CD4-positive, alpha-beta T cell treated with Interleukin-15 for 4 hours (primary cell): ENCODE results near the gene ERGIC1.
"Not testable (repeated sequence)": the region's sequence is repeated elsewhere in the genome, so short reads cannot be mapped to it uniquely, and the experiment has no call there.

Experiments
- DNase-seq: peaks from one replicate; pipeline ENCODE4 v3.0.0-alpha.2; 2020; ENCODE audit warnings: low spot score

Gene ERGIC1

GRCh38 chr5:172830275-172830799 is 3.7 kb upstream of the ERGIC1 start:
- DNase-seq, result no peak

GRCh38 chr5:172830876-172831662 is 3.0 kb upstream of the ERGIC1 start:
- no peak for DNase-seq

GRCh38 chr5:172832383-172833315 is 1.4 kb upstream of the ERGIC1 start:
- no peak for DNase-seq

GRCh38 chr5:172833372-172833685 is 722 bp upstream of the ERGIC1 start:
- DNase-seq, result no peak

- DNase-seq, result no peak
Observed at GRCh38 chr5:172834415-172835289, 601 bp downstream of the ERGIC1 start.

- DNase-seq, result no peak
Observed at GRCh38 chr5:172835290-172835993, 1.4 kb downstream of the ERGIC1 start.

GRCh38 chr5:172835994-172836356 is 1.9 kb downstream of the ERGIC1 start:
- DNase-seq, result no peak

GRCh38 chr5:172837640-172838039 is 3.6 kb downstream of the ERGIC1 start:
- peak; percentile 26 for DNase-seq

- DNase-seq, result no peak
Observed at GRCh38 chr5:172838151-172838875, 4.3 kb downstream of the ERGIC1 start.

GRCh38 chr5:172839669-172840431 is 5.8 kb downstream of the ERGIC1 start:
- no peak for DNase-seq

GRCh38 chr5:172840432-172841154 is 6.5 kb downstream of the ERGIC1 start:
- DNase-seq, result no peak

GRCh38 chr5:172841256-172841655 is 7.2 kb downstream of the ERGIC1 start:
- DNase-seq, result no peak

GRCh38 chr5:172843825-172844576 is 9.9 kb downstream of the ERGIC1 start:
- no peak for DNase-seq

- DNase-seq, result no peak
Observed at GRCh38 chr5:172844577-172844838, 10.5 kb downstream of the ERGIC1 start.

GRCh38 chr5:172845154-172845553 is 11.1 kb downstream of the ERGIC1 start:
- DNase-seq, result no peak

GRCh38 chr5:172845576-172845975 is 11.5 kb downstream of the ERGIC1 start:
- DNase-seq, result no peak

GRCh38 chr5:172846249-172846648 is 12.2 kb downstream of the ERGIC1 start:
- DNase-seq, result no peak

- DNase-seq, result no peak
Observed at GRCh38 chr5:172846677-172847076, 12.6 kb downstream of the ERGIC1 start.

GRCh38 chr5:172847584-172847983 is 13.5 kb downstream of the ERGIC1 start:
- not testable (repeated sequence) for DNase-seq
